Left forelimb (tissue), 1 donor: ENCODE results near the gene PAQR6.

Experiments used
- DNase-seq: peaks from one replicate; pipeline ENCODE4 v3.0.0-alpha.2; 2018; ENCODE audit warnings: low spot score

The PAQR6 gene

DNA sequence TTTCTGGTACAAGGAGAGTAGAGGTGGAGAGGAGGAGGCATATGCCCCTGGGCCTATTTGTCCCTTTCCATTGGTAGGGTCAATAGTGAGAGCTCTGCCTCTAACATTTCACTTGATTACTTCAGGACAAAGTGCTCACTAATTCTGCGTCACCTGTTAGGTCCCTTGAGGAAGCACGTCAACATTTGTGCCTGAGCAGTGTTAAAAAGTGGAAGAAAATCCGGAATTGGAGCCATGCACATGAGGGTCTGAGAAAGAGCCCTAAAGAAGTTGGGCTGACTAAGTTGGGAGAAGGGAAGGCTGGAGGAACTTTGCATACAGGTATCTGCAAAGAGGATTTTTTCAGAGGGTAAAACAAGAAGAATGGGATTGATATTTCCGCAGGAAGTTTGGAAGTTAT is 52.0 kb downstream of the PAQR6 start:
- no peak for DNase-seq

DNA sequence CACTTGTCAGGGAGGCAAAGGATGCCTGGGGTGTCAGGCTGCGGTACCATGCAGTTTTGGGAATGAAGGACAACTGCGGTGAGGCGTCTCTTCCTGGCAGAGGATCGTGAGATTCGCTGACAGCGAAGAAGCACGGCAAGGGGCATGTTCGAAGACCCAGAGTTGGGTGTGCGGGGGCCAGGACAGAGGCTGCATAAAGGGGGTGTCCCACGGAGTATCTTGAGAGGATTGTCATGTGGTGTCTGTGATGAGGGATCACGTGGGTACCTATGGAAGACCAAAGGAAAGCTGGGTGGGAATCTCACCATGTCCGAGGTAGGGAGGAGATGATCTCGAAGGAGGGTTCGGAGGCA is 53.6 kb downstream of the PAQR6 start:
- no peak for DNase-seq

- peak; percentile 96 for DNase-seq
Measured at GRCh38 chr1:156193488-156194299, 54.2 kb downstream of the PAQR6 start, which contains the start of gene SLC25A44. SLC25A44 (plus strand) TSS chr1:156194104; CDS start chr1:156199848, 5,744 bp downstream.
